ENCODE measurements around the gene LRBA.

The LRBA gene

DNA sequence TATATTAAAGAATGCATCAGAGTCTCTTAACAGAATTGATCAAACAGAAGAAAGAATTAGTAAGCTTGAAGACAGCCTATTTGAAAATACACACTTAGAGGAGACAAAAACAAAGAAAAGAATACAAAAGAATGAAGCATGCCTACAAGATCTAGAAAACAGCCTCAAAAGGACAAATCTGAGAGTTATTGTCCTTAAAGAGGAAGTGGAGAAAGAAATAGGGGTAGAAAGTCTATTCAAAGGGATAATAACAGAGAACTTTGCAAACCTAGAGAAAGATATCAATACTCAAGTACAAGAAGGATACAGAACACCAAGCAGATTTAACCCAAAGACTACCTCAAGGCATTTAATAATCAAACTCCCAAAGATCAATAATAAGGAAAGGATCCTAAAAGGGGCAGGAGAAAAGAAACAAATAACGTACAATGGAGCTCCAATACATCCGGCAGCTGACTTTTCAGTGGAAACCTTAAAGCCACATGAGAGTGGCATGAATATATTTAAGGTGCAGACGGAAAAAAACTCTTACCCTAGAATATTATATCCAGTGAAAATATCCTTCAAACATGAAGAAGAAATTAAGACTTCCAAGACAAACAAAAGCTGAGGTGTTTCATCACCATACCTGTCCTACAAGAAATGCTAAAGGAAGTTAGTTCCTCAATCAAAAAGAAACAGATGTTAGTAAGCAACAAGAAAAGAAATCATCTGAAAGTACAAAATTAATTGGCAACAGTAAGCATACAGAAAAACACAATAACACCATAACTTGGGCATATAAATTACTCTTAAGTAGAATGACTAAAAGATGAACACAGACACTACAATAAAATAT lies 36.1 kb downstream of the LRBA start:
- TF ChIP-seq, protein P1, sequence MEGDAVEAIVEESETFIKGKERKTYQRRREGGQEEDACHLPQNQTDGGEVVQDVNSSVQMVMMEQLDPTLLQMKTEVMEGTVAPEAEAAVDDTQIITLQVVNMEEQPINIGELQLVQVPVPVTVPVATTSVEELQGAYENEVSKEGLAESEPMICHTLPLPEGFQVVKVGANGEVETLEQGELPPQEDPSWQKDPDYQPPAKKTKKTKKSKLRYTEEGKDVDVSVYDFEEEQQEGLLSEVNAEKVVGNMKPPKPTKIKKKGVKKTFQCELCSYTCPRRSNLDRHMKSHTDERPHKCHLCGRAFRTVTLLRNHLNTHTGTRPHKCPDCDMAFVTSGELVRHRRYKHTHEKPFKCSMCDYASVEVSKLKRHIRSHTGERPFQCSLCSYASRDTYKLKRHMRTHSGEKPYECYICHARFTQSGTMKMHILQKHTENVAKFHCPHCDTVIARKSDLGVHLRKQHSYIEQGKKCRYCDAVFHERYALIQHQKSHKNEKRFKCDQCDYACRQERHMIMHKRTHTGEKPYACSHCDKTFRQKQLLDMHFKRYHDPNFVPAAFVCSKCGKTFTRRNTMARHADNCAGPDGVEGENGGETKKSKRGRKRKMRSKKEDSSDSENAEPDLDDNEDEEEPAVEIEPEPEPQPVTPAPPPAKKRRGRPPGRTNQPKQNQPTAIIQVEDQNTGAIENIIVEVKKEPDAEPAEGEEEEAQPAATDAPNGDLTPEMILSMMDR (IDR thresholded peaks at IDR 0.05; ENCODE audit: extremely low read depth, insufficient read depth, missing control alignments) = no peak
- in situ Hi-C loops (cut with MboI; ENCODE audit: low pct_unique_long_range_greater_than_20kb, low sequenced_read_pairs, unreplicated experiment) = no loop called here
- no peak for DNase-seq (ENCODE audit: low spot score)

DNA sequence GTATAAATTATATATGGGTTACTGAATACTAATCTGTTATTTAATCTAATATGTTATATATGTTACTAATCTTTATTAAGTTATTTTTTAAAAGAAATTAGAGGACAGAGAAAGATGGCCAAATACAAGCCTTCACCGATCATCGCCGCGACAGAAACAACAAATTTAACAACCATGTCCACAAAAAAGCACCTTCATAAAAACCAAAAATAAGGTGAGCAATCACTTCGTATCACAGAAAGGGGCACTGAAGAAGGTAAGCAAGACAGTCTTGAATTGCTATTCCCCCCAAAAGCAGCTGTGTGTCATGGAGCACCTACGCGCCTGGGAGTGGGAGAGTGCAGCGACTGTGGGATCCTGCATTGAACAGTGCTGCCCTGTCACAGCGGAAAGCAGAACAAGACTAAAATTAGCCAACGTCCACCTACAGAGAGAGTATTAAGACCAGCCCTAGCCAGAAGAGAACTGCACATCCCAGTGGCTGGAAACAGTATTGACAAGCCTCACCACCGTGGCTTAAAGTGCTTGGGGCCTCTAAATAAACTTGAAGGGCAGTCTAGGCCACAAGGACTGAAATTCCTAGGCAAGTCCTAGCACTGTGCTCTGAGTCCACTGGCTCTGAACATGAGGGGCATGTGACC lies 38.5 kb downstream of the LRBA start:
- no peak for DNase-seq (ENCODE audit: low spot score)
- TF ChIP-seq, protein P1 (IDR thresholded peaks at IDR 0.05; ENCODE audit: extremely low read depth, insufficient read depth, missing control alignments) = no peak
- in situ Hi-C loops (cut with MboI; ENCODE audit: low pct_unique_long_range_greater_than_20kb, low sequenced_read_pairs, unreplicated experiment) = no loop called here

DNA sequence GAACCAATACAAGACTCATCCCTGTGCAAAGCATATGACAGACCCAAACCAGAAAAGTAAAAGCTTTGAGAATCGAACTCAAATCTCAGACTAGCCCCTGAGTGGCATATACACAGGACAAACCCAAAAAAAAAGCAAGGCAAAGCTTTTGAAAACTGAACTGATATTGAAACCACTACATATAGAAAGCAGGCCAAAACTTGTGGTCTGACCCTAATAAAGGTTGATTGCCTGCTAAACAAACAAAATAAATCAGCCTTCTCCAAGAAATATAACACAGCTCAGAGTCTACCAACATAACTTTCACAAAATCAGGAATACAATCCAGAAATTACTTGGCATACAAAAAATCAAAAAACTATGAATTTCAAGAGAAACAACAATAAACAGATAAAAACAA lies 40.3 kb downstream of the LRBA start:
- in situ Hi-C loops (cut with MboI; ENCODE audit: low pct_unique_long_range_greater_than_20kb, low sequenced_read_pairs, unreplicated experiment) = no loop called here

DNA sequence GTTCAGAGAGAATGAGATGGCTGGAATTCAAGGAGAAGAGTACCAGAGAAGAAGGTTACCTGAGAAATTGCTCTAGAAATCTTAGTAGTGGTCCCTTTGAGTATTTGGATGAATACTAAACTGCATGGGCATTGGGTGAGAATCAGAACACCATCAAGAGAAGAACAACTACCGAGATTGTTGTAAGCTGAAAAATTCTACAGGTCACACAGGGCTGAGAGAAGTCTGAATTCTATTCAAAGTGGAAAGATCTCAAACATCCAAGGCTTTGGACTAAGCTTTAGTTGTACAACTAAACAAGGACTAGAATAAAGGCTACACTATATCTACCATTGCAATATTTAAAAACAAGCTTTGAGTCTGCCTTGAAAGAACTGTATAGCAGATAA lies 40.8 kb downstream of the LRBA start:
- TF ChIP-seq, protein P1 (IDR thresholded peaks at IDR 0.05; ENCODE audit: extremely low read depth, insufficient read depth, missing control alignments) = no peak
- in situ Hi-C loops (cut with MboI; ENCODE audit: low pct_unique_long_range_greater_than_20kb, low sequenced_read_pairs, unreplicated experiment) = no loop called here

More for the DNA sequence above, 40.3 kb downstream of the LRBA start:
- DNase-seq (ENCODE audit: low spot score) = no peak
- TF ChIP-seq, protein P1 (IDR thresholded peaks at IDR 0.05; ENCODE audit: extremely low read depth, insufficient read depth, missing control alignments) = no peak

DNA sequence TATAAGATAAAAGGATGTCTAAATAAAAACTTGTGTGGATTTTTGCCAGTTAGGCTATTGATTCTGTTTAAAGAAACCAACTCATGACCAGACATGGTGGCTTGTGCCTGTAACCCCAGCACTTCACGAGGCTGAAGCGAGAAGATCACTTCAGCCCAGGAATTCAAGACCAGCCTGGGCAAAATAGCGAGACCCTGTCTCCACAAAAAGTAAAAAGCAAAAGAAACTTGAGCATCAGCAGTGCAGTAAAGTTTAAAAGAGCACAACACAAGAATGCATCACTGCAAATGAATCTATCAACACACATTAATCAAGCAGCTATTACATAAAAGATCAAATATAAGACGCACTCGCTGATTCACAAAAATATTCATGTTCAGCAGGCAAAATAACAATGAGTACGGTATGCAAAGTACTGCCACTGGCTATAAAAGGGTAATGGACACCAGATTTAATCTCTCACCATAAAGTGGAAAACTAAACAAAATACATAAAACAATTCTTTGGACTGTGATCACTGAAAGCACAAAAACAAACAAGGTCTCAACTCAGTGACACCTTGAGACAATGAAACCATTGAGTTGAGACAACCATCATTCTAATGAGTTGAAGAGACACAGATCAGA lies 41.3 kb downstream of the LRBA start:
- DNase-seq (ENCODE audit: low spot score) = no peak
- TF ChIP-seq, protein P1 (IDR thresholded peaks at IDR 0.05; ENCODE audit: extremely low read depth, insufficient read depth, missing control alignments) = no peak
- in situ Hi-C loops (cut with MboI; ENCODE audit: low pct_unique_long_range_greater_than_20kb, low sequenced_read_pairs, unreplicated experiment) = no loop called here

More for the DNA sequence above, 40.8 kb downstream of the LRBA start:
- DNase-seq (ENCODE audit: low spot score) = no peak

DNA sequence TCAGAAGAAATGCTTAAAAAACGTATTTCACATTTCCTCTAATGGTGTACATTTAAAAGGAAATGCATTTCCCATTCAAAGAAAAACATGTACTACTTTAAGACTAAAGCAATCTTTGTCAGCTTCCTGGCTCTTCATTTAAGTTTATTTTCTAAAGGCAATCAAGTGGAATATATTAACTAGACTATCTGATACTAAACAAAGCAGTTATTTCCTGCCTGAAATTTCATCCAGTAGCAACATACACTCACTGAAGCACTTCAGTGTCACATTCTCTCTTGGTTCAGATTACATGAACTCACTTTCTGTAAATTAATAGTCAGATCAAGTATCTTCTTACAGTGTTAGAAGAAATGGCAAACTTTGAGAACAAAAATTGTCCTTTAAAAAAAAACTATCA lies 42.5 kb downstream of the LRBA start:
- DNase-seq (ENCODE audit: low spot score) = no peak
- in situ Hi-C loops (cut with MboI; ENCODE audit: low pct_unique_long_range_greater_than_20kb, low sequenced_read_pairs, unreplicated experiment) = no loop called here
- TF ChIP-seq, protein P1 (IDR thresholded peaks at IDR 0.05; ENCODE audit: extremely low read depth, insufficient read depth, missing control alignments) = no peak

All from GM13977 (cell line).